Suprapubic skin (tissue), 4 donors: ENCODE data around the gene SREBF1. TPM values are rescaled to one million over a fixed set of nuclear protein-coding genes. Genes with fewer than 3 reads are reported as not detected.
A peak's percentile ranks its signal among the peaks of the same experiment; 100 is the strongest.

Experiments
- DNase-seq, 2 donors: peaks; one replicate each; pipeline ENCODE4 v3.0.0-alpha.2; 2019; ENCODE audit warnings: low spot score in 2 of 2
- H3K27ac ChIP-seq: fragments of 200-600 bp; sonication (generic); one replicate; pipeline ENCODE4 v1.5.1; 2019
- H3K27me3 ChIP-seq: fragments of 200-600 bp; sonication (generic); one replicate; pipeline ENCODE4 v1.5.1; 2019
- H3K36me3 ChIP-seq: fragments of 200-600 bp; sonication (generic); one replicate; pipeline ENCODE4 v1.5.1; 2019
- H3K4me1 ChIP-seq: fragments of 200-600 bp; sonication (generic); one replicate; pipeline ENCODE4 v1.5.1; 2019
- H3K4me3 ChIP-seq: fragments of 200-600 bp; sonication (generic); one replicate; pipeline ENCODE4 v1.5.1; 2019; ENCODE audit warnings: mild to moderate bottlenecking
- H3K9me3 ChIP-seq: fragments of 200-600 bp; sonication (generic); one replicate; pipeline ENCODE4 v1.5.1; 2019
- EP300 ChIP-seq: sonication (generic); formaldehyde crosslinking; IDR thresholded peaks from one replicate; pipeline ENCODE4 v1.6.1; 2017; ENCODE audit warnings: antibody characterized with exemption
- POLR2A ChIP-seq, 2 donors: fragments of 450-650 bp; IDR thresholded peaks; one replicate each; pipeline ENCODE4 v1.6.1; 2017; ENCODE audit warnings: antibody characterized with exemption in 2 of 2, mild to moderate bottlenecking in 2 of 2, moderate library complexity in 2 of 2
- POLR2AphosphoS5 ChIP-seq, 3 donors: sonication (generic); formaldehyde crosslinking; IDR thresholded peaks; one replicate each; pipeline ENCODE4 v1.6.1; 2017; ENCODE audit warnings: antibody characterized with exemption in 3 of 3
- WGBS: methylation state at CpG from one replicate; pipeline ENCODE4 v1.1.5; 2018; 5-methylcytosine and 5-hydroxymethylcytosine counted together
- total RNA-seq, 4 donors: library from RNA; depleted of rRNA; stranded (reverse); fragments of >200 nt; gene quantifications; one replicate each; pipeline ENCODE4 v1.1.0, GENCODE V29; 2016
- TF ChIP-seq, protein P1 (sequence below), 2 donors: fragments of 200-600 bp in 1 of 2; fragments of 450-650 bp in 1 of 2; sonication (generic) in 1 of 2; IDR thresholded peaks; one replicate each; pipeline ENCODE4 v1.5.1; 2016 to 2019; ENCODE audit warnings: antibody characterized with exemption in 2 of 2, mild to moderate bottlenecking in 1 of 2, moderate library complexity in 1 of 2

The SREBF1 gene
- total RNA-seq, 4 donors from 2014 or later: 78.1 to 124 (median 91.7) TPM

DNA sequence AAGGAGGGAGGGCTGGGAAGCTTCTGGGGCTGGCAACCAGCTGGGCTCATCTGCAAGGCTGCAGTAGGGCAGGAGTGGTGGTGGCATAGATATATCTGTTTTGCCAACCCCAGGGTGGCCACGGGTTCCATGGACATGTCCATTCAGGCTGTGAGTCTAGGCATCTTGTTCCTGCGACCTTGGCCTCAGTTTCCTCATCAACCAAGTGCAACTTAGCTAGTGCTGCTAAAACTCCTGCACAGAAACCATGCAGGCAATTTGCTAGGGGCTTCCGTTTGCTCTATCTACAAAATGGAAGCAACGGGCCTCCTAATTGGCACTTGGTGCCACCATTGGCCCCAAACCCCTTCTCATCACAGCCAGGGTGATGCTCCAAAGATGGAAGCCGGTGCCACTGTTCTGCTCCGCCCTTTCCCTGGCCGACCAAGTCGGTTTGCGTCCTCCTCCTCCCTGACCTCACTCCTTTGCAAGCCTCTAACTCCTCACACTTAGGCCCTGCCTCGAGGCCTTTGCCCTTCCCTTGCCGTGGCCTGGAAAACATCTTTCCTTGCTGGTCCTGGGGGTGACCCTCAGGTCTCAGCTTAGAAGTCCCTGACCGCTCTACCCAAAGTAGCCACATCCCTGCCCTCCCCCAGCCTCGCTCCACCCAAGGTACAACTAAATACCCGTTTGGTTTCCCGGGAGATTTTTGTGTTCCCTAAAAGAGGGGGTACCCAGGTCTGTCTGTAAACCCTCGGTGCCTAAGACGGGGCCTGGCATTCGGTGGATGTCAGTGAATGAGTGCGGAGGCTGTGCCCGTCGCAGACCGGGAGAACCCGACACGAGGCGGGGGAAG is 1.2 kb downstream of the SREBF1 start:
- H3K4me3 ChIP-seq: peak overlapping the region; percentile 73
- peaks cover 82% of the 10 kb centered on the region for H3K4me1 ChIP-seq
- H3K27ac ChIP-seq: peak overlapping the region; percentile 98
- TF ChIP-seq POLR2A (IDR thresholded peaks at IDR 0.05) (no peak), EP300 (no peak), POLR2AphosphoS5 (IDR thresholded peaks at IDR 0.05) (no peak)
- TF ChIP-seq, protein P1, sequence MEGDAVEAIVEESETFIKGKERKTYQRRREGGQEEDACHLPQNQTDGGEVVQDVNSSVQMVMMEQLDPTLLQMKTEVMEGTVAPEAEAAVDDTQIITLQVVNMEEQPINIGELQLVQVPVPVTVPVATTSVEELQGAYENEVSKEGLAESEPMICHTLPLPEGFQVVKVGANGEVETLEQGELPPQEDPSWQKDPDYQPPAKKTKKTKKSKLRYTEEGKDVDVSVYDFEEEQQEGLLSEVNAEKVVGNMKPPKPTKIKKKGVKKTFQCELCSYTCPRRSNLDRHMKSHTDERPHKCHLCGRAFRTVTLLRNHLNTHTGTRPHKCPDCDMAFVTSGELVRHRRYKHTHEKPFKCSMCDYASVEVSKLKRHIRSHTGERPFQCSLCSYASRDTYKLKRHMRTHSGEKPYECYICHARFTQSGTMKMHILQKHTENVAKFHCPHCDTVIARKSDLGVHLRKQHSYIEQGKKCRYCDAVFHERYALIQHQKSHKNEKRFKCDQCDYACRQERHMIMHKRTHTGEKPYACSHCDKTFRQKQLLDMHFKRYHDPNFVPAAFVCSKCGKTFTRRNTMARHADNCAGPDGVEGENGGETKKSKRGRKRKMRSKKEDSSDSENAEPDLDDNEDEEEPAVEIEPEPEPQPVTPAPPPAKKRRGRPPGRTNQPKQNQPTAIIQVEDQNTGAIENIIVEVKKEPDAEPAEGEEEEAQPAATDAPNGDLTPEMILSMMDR (IDR thresholded peaks at IDR 0.05): no peak
- no peaks in the 10 kb centered on the region for H3K36me3 ChIP-seq
- no peak for DNase-seq
- no peaks in the 10 kb centered on the region for H3K27me3 ChIP-seq
- H3K9me3 ChIP-seq: no peaks in the 10 kb centered on the region
- 30% methylated on average over 19 of the region's 25 CpGs for WGBS

DNA sequence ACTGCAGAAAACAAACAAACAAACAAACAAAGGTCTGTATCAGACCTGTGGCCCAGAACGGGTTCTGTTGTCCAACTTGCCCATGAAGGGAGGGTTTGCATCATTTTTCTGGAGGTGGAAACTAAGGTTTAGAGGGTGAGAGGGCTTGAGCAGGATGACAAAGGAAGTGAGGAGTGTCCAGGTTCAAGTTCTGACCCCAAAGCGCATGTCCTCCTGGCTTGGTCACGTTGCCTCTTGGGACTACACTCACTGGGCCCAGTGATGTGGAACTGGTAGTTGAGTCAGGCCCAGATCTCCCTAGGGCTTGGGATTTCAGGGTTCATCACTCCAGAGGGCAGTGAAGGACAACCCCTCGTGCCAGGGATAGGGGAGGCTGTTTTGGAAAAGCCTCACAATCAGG is 1.8 kb downstream of the SREBF1 start:
- H3K4me3 ChIP-seq: peak overlapping the region; percentile 73
- TF ChIP-seq EP300 (no peak), POLR2AphosphoS5 (IDR thresholded peaks at IDR 0.05) (no peak), POLR2A (IDR thresholded peaks at IDR 0.05) (no peak)
- TF ChIP-seq, protein P1 (IDR thresholded peaks at IDR 0.05): no peak
- no peaks in the 10 kb centered on the region for H3K27me3 ChIP-seq
- 79% methylated on average over 4 of the region's 4 CpGs for WGBS
- no peaks in the 10 kb centered on the region for H3K9me3 ChIP-seq
- peak overlapping the region; percentile 98 for H3K27ac ChIP-seq
- DNase-seq: no peak
- H3K36me3 ChIP-seq: no peaks in the 10 kb centered on the region
- H3K4me1 ChIP-seq: peaks cover 79% of the 10 kb centered on the region

DNA sequence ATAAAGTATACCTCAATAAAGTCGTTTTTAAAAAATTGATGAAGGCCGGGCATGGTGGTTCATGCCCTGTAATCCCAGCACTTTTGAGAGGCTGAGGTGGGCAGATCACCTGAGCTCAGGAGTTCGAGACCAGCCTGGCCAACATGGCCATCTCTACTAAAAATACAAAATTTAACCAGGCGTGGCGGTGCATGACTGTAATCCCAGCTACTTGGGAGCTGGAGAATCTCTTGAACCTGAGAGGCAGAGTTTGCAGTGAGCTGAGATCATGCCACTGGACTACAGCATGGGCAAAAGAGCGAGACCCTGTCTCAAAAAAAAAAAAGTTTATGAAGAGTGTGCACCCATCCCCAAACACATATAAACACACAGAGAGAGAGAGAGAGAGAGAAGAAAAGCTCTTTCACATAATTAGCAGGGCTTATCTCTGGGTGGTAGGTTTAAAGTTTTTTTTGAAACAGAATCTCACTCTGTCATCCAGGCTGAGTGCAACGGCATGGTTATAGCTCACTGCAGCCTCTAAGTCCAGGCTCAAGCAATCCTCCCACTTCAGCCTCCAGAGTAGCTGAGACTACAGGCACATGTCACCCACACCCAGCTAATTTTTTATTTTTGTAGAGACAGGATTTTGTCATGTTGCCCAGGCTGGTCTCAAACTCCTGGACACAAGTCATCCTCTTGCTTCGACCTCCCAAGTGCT is 3.0 kb downstream of the SREBF1 start:
- H3K36me3 ChIP-seq: no peaks in the 10 kb centered on the region
- WGBS: 83% methylated on average over 8 of the region's 8 CpGs
- no peaks in the 10 kb centered on the region for H3K9me3 ChIP-seq
- H3K4me3 ChIP-seq: no peak overlapping the region
- TF ChIP-seq EP300: no peak
- TF ChIP-seq POLR2AphosphoS5 (IDR thresholded peaks at IDR 0.05): no peak
- peaks cover 67% of the 10 kb centered on the region for H3K4me1 ChIP-seq
- H3K27ac ChIP-seq: no peak overlapping the region
- DNase-seq: no peak
- H3K27me3 ChIP-seq: no peaks in the 10 kb centered on the region

DNA sequence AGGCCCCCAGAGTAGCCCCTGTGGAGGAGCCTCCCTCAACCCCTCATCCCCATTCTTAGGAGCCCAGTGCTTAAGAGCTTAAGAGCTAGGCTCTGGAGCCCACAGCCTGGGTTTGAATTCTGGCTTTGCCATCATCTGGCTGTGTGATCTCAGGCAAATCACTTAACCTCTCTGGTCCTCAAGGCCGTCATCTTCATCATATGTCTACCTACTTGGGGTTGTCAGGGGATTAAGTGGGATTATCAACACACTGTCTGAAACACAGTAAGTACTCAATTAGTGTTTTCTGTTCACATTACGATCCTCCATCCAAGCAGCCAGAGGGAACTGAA is 4.8 kb downstream of the SREBF1 start:
- Histone ChIP-seq H3K27ac (peak overlapping the region; percentile 34), H3K36me3 (no peaks in the 10 kb centered on the region), H3K4me3 (no peak overlapping the region), H3K9me3 (no peaks in the 10 kb centered on the region), H3K27me3 (no peaks in the 10 kb centered on the region), H3K4me1 (peaks cover 67% of the 10 kb centered on the region)
- WGBS: 92% methylated on average over 2 of the region's 2 CpGs
- no peak for DNase-seq
- TF ChIP-seq EP300 (no peak), POLR2AphosphoS5 (IDR thresholded peaks at IDR 0.05) (no peak), POLR2A (IDR thresholded peaks at IDR 0.05) (no peak)
- TF ChIP-seq, protein P1 (IDR thresholded peaks at IDR 0.05): no peak

DNA sequence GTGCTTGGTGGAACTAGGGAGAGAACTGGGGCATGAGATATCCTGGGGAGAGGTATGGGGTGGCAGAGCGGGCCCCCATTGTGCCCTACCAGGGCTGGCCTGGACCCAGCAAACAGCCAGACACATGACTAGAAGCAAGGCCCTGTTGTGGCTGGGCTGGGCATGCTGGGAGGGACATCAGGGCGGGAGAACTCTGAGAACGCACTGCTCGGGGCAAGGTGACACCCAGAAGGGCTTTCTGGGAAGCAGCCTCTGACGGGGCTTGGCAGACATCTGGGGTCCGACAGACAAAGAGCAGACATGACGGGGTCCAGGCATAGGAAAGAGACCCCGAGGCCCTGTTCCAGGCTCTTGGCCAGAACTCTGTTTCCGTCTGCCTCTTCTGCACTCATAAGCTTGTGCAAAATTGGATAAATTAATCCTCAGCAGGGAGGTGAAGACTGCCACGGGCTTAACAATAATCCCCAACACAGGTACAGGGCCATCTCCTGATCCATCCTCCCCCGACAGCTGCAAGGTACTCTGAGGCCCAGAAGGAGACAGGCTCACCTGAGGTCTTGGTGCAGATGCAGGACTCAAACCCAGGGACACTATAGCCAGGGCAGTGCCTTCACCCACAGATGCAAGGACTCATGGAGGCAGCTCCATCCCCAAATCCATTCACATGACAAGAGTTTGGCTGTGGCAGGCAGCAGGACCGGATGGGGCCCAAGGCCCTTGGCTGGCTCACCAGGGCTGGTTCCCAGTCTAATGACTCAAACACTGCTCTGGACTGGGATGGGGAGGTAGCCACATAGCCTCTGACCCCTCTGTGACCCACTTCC is 5.4 kb downstream of the SREBF1 start:
- Histone ChIP-seq H3K27ac (peak overlapping the region; percentile 34), H3K4me3 (no peak overlapping the region), H3K36me3 (no peaks in the 10 kb centered on the region), H3K27me3 (no peaks in the 10 kb centered on the region), H3K4me1 (peaks cover 67% of the 10 kb centered on the region), H3K9me3 (no peaks in the 10 kb centered on the region)
- no peak for DNase-seq
- 49% methylated on average over 11 of the region's 12 CpGs for whole genome bisulfite sequencing
- TF ChIP-seq POLR2AphosphoS5 (IDR thresholded peaks at IDR 0.05): no peak
- no peak for TF ChIP-seq EP300
- TF ChIP-seq, protein P1 (IDR thresholded peaks at IDR 0.05): no peak
- no peak for TF ChIP-seq POLR2A (IDR thresholded peaks at IDR 0.05)
